HG03025 (cell line): ENCODE results near the gene TIMM50.

Experiments used
- ATAC-seq: cut with Tn5 transposase; IDR thresholded peaks from one replicate; pipeline ENCODE4 v1.9.1; 2021; ENCODE audit warnings: mild to moderate bottlenecking, moderate library complexity; ENCODE audit not compliant: unreplicated experiment, low FRiP score

Gene TIMM50

DNA sequence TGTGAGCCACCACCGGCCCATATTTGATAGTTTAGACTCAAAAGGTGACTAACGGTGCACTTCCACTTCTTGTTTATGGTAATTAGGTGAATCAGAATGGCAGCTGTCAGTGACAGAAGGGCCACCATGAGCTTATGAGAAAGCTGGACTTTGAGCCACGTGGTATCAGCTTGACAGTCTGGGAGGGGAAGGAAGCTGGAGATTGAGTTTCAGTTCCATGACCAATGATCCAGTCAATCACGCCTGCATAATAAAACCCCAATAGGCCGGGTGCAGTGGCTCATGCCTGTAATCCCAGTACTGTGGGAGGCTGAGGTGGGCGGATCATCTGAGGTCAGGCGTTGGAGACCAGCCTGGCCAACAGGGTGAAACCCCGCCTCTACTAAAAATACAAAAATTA lies 43.9 kb downstream of the TIMM50 start:
- no peak for ATAC-seq

- ATAC-seq = no peak
Measured at GRCh38 chr19:39525205-39525604, 44.6 kb downstream of the TIMM50 start.

GRCh38 chr19:39531834-39532232 lies 51.2 kb downstream of the TIMM50 start:
- no peak for ATAC-seq

DNA sequence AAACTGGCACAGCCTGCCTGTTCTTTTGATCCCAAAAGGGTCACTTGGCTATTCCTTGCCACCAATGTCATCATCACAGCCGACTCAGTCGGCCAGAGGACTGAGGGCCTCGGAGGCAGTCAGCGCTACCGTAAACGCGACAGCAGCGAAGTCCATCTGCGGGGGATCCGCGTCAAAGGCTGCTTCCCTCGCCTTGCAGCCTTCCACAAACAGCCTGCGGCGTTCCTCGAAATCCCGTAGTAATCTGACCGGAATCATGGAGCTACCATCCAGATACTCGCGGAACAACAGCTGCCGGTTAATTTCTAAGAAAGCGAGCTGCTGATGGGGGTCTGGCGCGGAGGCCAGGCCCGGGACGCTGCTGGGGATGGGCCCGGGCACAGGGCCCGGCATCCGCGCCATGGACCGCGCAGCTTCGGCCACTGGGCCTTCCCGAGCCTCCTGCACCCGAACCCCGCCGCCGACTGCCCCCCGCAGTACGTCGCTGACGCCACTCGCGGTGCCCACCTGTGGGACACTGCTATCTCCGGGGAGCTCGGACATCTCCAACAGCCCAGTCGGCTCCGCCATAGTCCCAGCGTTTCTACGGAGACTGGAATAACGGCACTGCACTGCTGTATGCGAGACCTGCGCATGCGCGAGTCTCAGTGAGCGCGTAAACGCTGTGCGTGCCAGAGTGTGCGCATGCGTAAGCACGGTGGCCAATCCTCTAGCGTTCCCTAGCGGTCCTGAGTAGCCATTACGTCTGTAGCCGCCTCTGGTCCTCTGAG lies 51.8 kb downstream of the TIMM50 start, which contains the start of gene EID2B:
Gene EID2B (minus strand): TSS at position 620 of the 770 bp plus-strand sequence. CDS start 50 bp downstream, at position 570.
- ATAC-seq = peak; percentile 71

DNA sequence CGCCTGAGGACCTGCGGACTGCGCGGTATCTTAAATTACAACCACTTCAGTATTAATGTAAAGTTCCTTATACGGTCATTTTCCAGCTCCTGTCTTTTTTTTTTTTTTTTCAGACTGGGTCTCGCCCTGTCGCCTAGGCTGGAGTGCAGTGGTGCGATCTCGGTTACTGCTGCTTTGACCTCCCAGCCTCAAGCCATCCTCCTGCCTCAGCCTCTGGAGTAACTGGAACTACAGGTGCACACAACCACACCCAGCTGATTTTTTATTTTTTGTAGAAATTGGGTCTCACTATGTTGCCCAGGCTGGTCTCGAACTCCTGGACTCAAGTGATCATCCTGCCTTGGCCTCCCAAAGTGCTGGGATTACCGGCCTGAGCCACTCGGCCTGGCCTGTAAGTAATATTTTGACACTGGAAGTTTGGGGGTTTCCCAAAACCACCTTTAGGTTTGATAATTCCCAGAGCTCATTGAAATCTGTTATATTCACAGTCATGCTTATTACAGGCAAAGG lies 52.4 kb downstream of the TIMM50 start:
- ATAC-seq = no peak

- ATAC-seq = no peak
Measured at GRCh38 chr19:39533791-39534190, 53.2 kb downstream of the TIMM50 start.

DNA sequence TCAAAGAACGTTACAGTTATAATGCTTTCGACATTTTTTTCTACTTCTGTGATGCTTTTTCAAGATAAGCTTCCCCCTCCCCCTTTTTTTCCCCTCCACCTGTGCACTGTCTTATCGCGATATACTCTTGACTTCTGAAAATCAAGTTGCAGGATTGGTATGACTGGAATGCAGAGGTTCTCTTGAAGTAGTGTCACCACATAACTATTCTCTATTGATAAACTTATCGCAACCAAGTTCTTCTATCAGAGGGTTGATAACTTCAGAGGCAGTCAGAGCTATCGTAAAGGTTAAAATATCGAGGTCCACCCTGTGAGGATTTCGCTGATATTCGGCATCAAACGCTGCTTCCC lies 58.5 kb downstream of the TIMM50 start:
- ATAC-seq = no peak

GRCh38 chr19:39539518-39540332 lies 59.1 kb downstream of the TIMM50 start, which contains the start of gene EID2:
EID2 (minus strand) TSS chr19:39540161; CDS start chr19:39540079, 82 bp downstream.
- ATAC-seq = peak; percentile 80

- no peak for ATAC-seq
Measured at GRCh38 chr19:39540333-39540673, 59.7 kb downstream of the TIMM50 start.
